HCT116 (cell line): ENCODE results near the gene RFX2.

Source experiments
- CBX3 ChIP-seq: IDR thresholded peaks from 2 replicates; pipeline ENCODE4 v1.6.1; 2012; ENCODE audit warnings: low read depth
- EZH2 ChIP-seq: fragments of 200-600 bp; sonication (generic); IDR thresholded peaks from 2 replicates; pipeline ENCODE4 v1.6.1; 2017; ENCODE audit warnings: antibody characterized with exemption, mixed run types
- EZH2phosphoT487 ChIP-seq: fragments of 200-600 bp; IDR thresholded peaks from 2 replicates; pipeline ENCODE4 v1.6.1; 2018; ENCODE audit warnings: antibody characterized with exemption, borderline replicate concordance
- JUND ChIP-seq: IDR thresholded peaks from 2 replicates; pipeline ENCODE4 v1.6.1; 2012
- MAX ChIP-seq: IDR thresholded peaks from 2 replicates; pipeline ENCODE4 v1.6.1; 2012
- POLR2A ChIP-seq: IDR thresholded peaks from 2 replicates; pipeline ENCODE4 v1.7.0; 2011; ENCODE audit warnings: borderline replicate concordance; ENCODE audit not compliant: insufficient read depth, insufficient read length; ENCODE audit errors: extremely low read depth
- SIN3A ChIP-seq: IDR thresholded peaks from 2 replicates; pipeline ENCODE4 v1.6.1; 2012; ENCODE audit warnings: low read depth
- ZBTB33 ChIP-seq: IDR thresholded peaks from 2 replicates; pipeline ENCODE4 v1.6.1; 2011; ENCODE audit warnings: mild to moderate bottlenecking, low read length, moderate library complexity; ENCODE audit not compliant: insufficient replicate concordance; ENCODE audit errors: extremely low read depth

DNA sequence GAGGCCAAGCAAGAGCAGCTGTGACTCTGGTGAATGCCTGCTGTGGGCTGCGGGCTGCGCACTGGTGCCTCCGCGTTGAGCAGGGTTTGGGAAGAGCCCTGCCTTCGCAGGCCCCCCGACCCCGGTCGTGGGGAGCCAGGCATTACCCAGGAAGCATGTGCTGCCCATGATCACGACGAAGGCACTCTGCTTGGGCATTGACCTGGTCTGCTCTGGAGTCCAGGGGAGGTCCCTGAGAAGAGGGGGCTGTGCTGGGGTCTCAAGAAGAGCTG lies 151.5 kb downstream of the RFX2 start:
- TF ChIP-seq EZH2phosphoT487 (no peak), MAX (no peak), CBX3 (no peak), EZH2 (no peak), POLR2A (no peak), SIN3A (no peak), ZBTB33 (no peak), JUND (no peak)
